SJCRH30 (cell line): ENCODE measurements around the gene KCNA10. TPM values are rescaled to one million over a fixed set of nuclear protein-coding genes. Genes with fewer than 3 reads are reported as not detected.

Source experiments
- DNase-seq, 2 experiments: peaks; one replicate each; pipeline ENCODE4 v3.0.0-alpha.2; 2015 to 2020
- H3K27ac ChIP-seq: fragments of 250-450 bp; sonication (Bioruptor Pico); 2 replicates; pipeline ENCODE4 v1.5.1; 2020; ENCODE audit warnings: mild to moderate bottlenecking, moderate library complexity
- H3K27me3 ChIP-seq: fragments of 250-450 bp; sonication (Bioruptor Pico); 2 replicates; pipeline ENCODE4 v1.5.1; 2020; ENCODE audit warnings: mild to moderate bottlenecking, moderate library complexity
- H3K36me3 ChIP-seq: fragments of 250-450 bp; sonication (Bioruptor Pico); 2 replicates; pipeline ENCODE4 v1.5.1; 2020; ENCODE audit warnings: mild to moderate bottlenecking, moderate library complexity
- H3K4me1 ChIP-seq: fragments of 250-450 bp; sonication (Bioruptor Pico); 2 replicates; pipeline ENCODE4 v1.5.1; 2020; ENCODE audit warnings: mild to moderate bottlenecking, moderate library complexity
- H3K4me3 ChIP-seq: fragments of 250-450 bp; sonication (Bioruptor Pico); 2 replicates; pipeline ENCODE4 v1.5.1; 2020; ENCODE audit warnings: mild to moderate bottlenecking, moderate library complexity
- H3K9me3 ChIP-seq: fragments of 250-450 bp; sonication (Bioruptor Pico); replicated peaks from 2 replicates; pipeline ENCODE4 v1.5.1; 2020; ENCODE audit warnings: mild to moderate bottlenecking, moderate library complexity
- total RNA-seq: library from RNA; depleted of rRNA; stranded (reverse); fragments of >200 nt; shearing (Covaris generic); gene quantifications from 2 replicates; pipeline ENCODE4 v1.2.3, GENCODE V29; 2014; rRNA removed

The KCNA10 gene
- total RNA-seq, 1 experiment from 2014 or later = not detected

DNA sequence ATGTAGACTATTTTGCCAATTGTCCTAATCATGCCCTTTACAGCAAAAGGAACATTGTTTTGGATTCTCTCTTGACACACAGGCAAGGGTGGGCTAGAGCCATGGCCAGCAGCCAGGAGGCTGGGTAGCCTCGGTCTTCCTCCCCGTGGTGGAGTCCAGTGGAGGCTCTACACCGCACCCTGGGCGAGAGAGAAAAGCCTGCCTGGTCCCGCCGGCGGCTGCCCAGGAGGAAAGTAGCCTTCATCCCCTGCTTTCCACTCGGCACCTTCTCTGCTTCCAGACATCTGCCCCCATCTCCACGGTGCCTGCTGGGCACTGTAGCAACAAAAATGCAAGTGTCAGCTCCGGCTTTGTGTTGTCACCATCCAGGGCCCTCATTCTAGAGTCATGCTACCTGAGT is 46.4 kb downstream of the KCNA10 start:
- Histone ChIP-seq H3K4me1 (no peaks in the 10 kb centered on the region), H3K4me3 (no peak overlapping the region), H3K27ac (no peak overlapping the region), H3K9me3 (no peaks in the 10 kb centered on the region), H3K36me3 (no peaks in the 10 kb centered on the region), H3K27me3 (peaks cover 4% of the 10 kb centered on the region; the same call in 1 of the 2 replicates)
- DNase-seq = no peak

DNA sequence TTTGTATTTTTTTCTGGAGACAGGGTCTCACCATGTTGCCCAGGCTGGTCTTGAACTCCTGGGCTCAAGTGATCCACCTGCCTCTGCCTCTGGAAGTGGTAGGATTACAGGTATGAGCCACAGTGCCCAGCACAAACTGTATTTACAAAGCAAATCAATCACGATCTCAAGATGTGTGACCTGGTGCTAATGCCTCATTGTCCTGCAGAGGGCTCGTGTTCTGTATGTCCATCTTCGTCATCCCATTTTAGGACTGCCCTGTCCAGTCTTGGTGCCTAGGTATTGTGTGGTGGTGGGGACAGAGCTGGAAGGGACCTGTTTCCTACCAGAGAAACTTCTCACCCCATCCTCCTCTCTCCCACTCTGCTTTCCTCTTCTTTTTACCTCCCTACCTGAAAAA is 47.8 kb downstream of the KCNA10 start:
- Histone ChIP-seq H3K36me3 (no peaks in the 10 kb centered on the region), H3K27ac (no peak overlapping the region)
- no peak for DNase-seq

More for the DNA sequence above, 47.8 kb downstream of the KCNA10 start:
- no peaks in the 10 kb centered on the region for H3K4me1 ChIP-seq
- no peak overlapping the region for H3K4me3 ChIP-seq
- H3K27me3 ChIP-seq = peaks cover 9% of the 10 kb centered on the region; the same call in 1 of the 2 replicates
- H3K9me3 ChIP-seq = no peaks in the 10 kb centered on the region

Other genes starting within 250 kb of the KCNA10 start
- gene RBM15, start 179.8 kb downstream of the KCNA10 start, total RNA-seq = 56.5 and 66.1 TPM in 2 replicates
- gene SLC16A4, start 128.1 kb downstream of the KCNA10 start, total RNA-seq = 4.7 and 4.9 TPM in 2 replicates
- gene LAMTOR5, start 111.5 kb downstream of the KCNA10 start, total RNA-seq = 138 and 141 TPM in 2 replicates
- gene PROK1, start 68.0 kb downstream of the KCNA10 start, total RNA-seq = not detected in 2 replicates
- not detected in 2 replicates for gene KCNA2, start 87.2 kb upstream of the KCNA10 start, total RNA-seq
- gene KCNA3, start 155.8 kb upstream of the KCNA10 start, total RNA-seq = not detected in 2 replicates